ENCODE data around the gene MTNR1A.

GRCh38 chr4:186500721-186501304, 54.6 kb downstream of the MTNR1A start:
- TF ChIP-seq POLR2A (IDR thresholded peaks at IDR 0.05) (no peak), CTCF (IDR thresholded peaks at IDR 0.05) (no peak)

Data from thyroid gland (tissue), 4 donors.